ENCODE results near the gene SLC23A2. TPM values are rescaled to one million over a fixed set of nuclear protein-coding genes. Genes with fewer than 3 reads are reported as not detected.
A peak's percentile ranks its signal among the peaks of the same experiment; 100 is the strongest.
"Not testable (repeated sequence)": the region's sequence is repeated elsewhere in the genome, so short reads cannot be mapped to it uniquely, and the experiment has no call there.

SLC23A2 gene
- total RNA-seq, 1 experiment from 2014 or later, result 5.1 TPM

GRCh38 chr20:4979841-4980410, 21.4 kb downstream of the SLC23A2 start:
- Histone ChIP-seq H3K4me3 (no peak overlapping the region), H3K36me3 (no peaks in the 10 kb centered on the region), H3K27me3 (no peaks in the 10 kb centered on the region), H3K9me3 (no peaks in the 10 kb centered on the region)
- DNase-seq, result no peak

GRCh38 chr20:4978050-4978918, 23.0 kb downstream of the SLC23A2 start:
- no peak overlapping the region for H3K4me3 ChIP-seq
- H3K36me3 ChIP-seq, result no peaks in the 10 kb centered on the region
- no peak for DNase-seq
- no peaks in the 10 kb centered on the region for H3K27me3 ChIP-seq
- H3K9me3 ChIP-seq, result no peaks in the 10 kb centered on the region

- DNase-seq, H3K4me3 ChIP-seq, H3K9me3 ChIP-seq, H3K36me3 ChIP-seq, H3K27me3 ChIP-seq: not testable (repeated sequence)
These were observed 25.3 kb downstream of the SLC23A2 start for GRCh38 chr20:4976014-4976413.

GRCh38 chr20:4973330-4974097, 27.8 kb downstream of the SLC23A2 start:
- Histone ChIP-seq H3K4me3 (peak overlapping the region; percentile 33), H3K36me3 (peaks cover 4% of the 10 kb centered on the region; the same call in 1 of the 2 replicates), H3K9me3 (no peaks in the 10 kb centered on the region), H3K27me3 (no peaks in the 10 kb centered on the region)
- DNase-seq, result peak; percentile 69

GRCh38 chr20:4972506-4973251, 28.6 kb downstream of the SLC23A2 start:
- no peaks in the 10 kb centered on the region for H3K9me3 ChIP-seq
- H3K4me3 ChIP-seq, result peak overlapping the region; percentile 33
- peaks cover 9% of the 10 kb centered on the region; the same call in 1 of the 2 replicates for H3K36me3 ChIP-seq
- H3K27me3 ChIP-seq, result no peaks in the 10 kb centered on the region
- DNase-seq, result no peak

GRCh38 chr20:4971064-4971463, 30.2 kb downstream of the SLC23A2 start:
- Histone ChIP-seq H3K36me3 (peaks cover 13% of the 10 kb centered on the region; the same call in 1 of the 2 replicates), H3K4me3 (no peak overlapping the region), H3K27me3 (no peaks in the 10 kb centered on the region), H3K9me3 (no peaks in the 10 kb centered on the region)
- no peak for DNase-seq

GRCh38 chr20:4967752-4968477, 33.4 kb downstream of the SLC23A2 start:
- Histone ChIP-seq H3K36me3 (peaks cover 13% of the 10 kb centered on the region; the same call in 1 of the 2 replicates), H3K27me3 (no peaks in the 10 kb centered on the region), H3K4me3 (no peak overlapping the region), H3K9me3 (no peaks in the 10 kb centered on the region)
- no peak for DNase-seq

GRCh38 chr20:4966826-4967751, 34.2 kb downstream of the SLC23A2 start:
- no peaks in the 10 kb centered on the region for H3K9me3 ChIP-seq
- H3K4me3 ChIP-seq, result no peak overlapping the region
- H3K36me3 ChIP-seq, result peaks cover 13% of the 10 kb centered on the region; the same call in 1 of the 2 replicates
- H3K27me3 ChIP-seq, result no peaks in the 10 kb centered on the region
- no peak for DNase-seq

GRCh38 chr20:4962241-4962855, 39.0 kb downstream of the SLC23A2 start:
- H3K27me3 ChIP-seq, result no peaks in the 10 kb centered on the region
- no peaks in the 10 kb centered on the region for H3K9me3 ChIP-seq
- H3K36me3 ChIP-seq, result 0 out of 2 replicates have a peak, but pooled peaks cover 1% of the 10 kb centered on the region
- no peak overlapping the region for H3K4me3 ChIP-seq
- no peak for DNase-seq

- H3K36me3 ChIP-seq, result no peaks in the 10 kb centered on the region
- H3K27me3 ChIP-seq, result no peaks in the 10 kb centered on the region
- no peaks in the 10 kb centered on the region for H3K9me3 ChIP-seq
- H3K4me3 ChIP-seq, result no peak overlapping the region
- DNase-seq, result no peak
These were observed 39.6 kb downstream of the SLC23A2 start for GRCh38 chr20:4961746-4962145.

- H3K27me3 ChIP-seq, result no peaks in the 10 kb centered on the region
- no peaks in the 10 kb centered on the region for H3K9me3 ChIP-seq
- no peak for DNase-seq
These were observed 41.7 kb downstream of the SLC23A2 start for GRCh38 chr20:4959592-4959991.

GRCh38 chr20:4957939-4958362, 43.4 kb downstream of the SLC23A2 start:
- no peaks in the 10 kb centered on the region for H3K9me3 ChIP-seq
- H3K36me3 ChIP-seq, result no peaks in the 10 kb centered on the region
- peak; percentile 9 for DNase-seq
- no peaks in the 10 kb centered on the region for H3K27me3 ChIP-seq
- no peak overlapping the region for H3K4me3 ChIP-seq

More at GRCh38 chr20:4959592-4959991, 41.7 kb downstream of the SLC23A2 start:
- Histone ChIP-seq H3K36me3 (no peaks in the 10 kb centered on the region), H3K4me3 (no peak overlapping the region)

- Histone ChIP-seq H3K4me3 (no peak overlapping the region), H3K36me3 (peaks cover 4% of the 10 kb centered on the region), H3K27me3 (no peaks in the 10 kb centered on the region), H3K9me3 (peaks cover 5% of the 10 kb centered on the region)
- DNase-seq, result no peak
These were observed 44.1 kb downstream of the SLC23A2 start for GRCh38 chr20:4957187-4957586.

GRCh38 chr20:4956200-4956810, 45.0 kb downstream of the SLC23A2 start:
- no peak for DNase-seq
- Histone ChIP-seq H3K9me3 (peaks cover 5% of the 10 kb centered on the region), H3K27me3 (no peaks in the 10 kb centered on the region), H3K4me3 (no peak overlapping the region), H3K36me3 (peaks cover 5% of the 10 kb centered on the region)
